GM23338 (cell line): ENCODE measurements around the gene STRIP1.

Experiments used
- EZH2 ChIP-seq: fragments of 200-600 bp; sonication (generic); IDR thresholded peaks from one replicate; pipeline ENCODE4 v1.8.0; 2017; ENCODE audit warnings: antibody characterized with exemption, mild to moderate bottlenecking, low read depth; ENCODE audit not compliant: unreplicated experiment
- EZH2phosphoT487 ChIP-seq: fragments of 200-600 bp; sonication (generic); IDR thresholded peaks from one replicate; pipeline ENCODE4 v1.8.1; 2018; ENCODE audit warnings: antibody characterized with exemption; ENCODE audit not compliant: unreplicated experiment
- JUNB ChIP-seq: IDR thresholded peaks from one replicate; pipeline ENCODE4 v1.6.1; 2016; ENCODE audit warnings: antibody characterized with exemption; ENCODE audit not compliant: unreplicated experiment
- POLR2AphosphoS5 ChIP-seq: IDR thresholded peaks from 2 replicates; pipeline ENCODE4 v1.6.1; 2016; ENCODE audit warnings: antibody characterized with exemption, low read depth
- ZNF114 ChIP-seq: fragments of 250-450 bp; sonication (Bioruptor Pico); IDR thresholded peaks from 2 replicates; pipeline ENCODE4 v1.5.0; 2020; ENCODE audit warnings: mild to moderate bottlenecking, moderate library complexity
- ZNF462 ChIP-seq: fragments of 250-450 bp; sonication (Bioruptor Pico); IDR thresholded peaks from 2 replicates; pipeline ENCODE4 v1.5.0; 2020; ENCODE audit warnings: mild to moderate bottlenecking, moderate library complexity
- TF ChIP-seq, protein P1 (sequence below), 2 experiments: fragments of 200-600 bp in 1 of 2; sonication (generic) in 1 of 2; conservative IDR thresholded peaks; 2 replicates each; pipeline versions ENCODE4 v1.5.1 to v1.6.1; 2016 to 2017; ENCODE audit warnings: antibody characterized with exemption in 2 of 2, low read depth in 2 of 2, mild to moderate bottlenecking in 2 of 2, moderate library complexity in 1 of 2
- TF ChIP-seq, protein P2 (sequence below): IDR thresholded peaks from one replicate; pipeline ENCODE4 v1.6.1; 2018; ENCODE audit warnings: antibody characterized with exemption; ENCODE audit not compliant: unreplicated experiment

- TF ChIP-seq POLR2AphosphoS5 (no peak), EZH2 (no peak), EZH2phosphoT487 (no peak), JUNB (no peak), ZNF114 (CRISPR knock-in tag) (no peak), ZNF462 (CRISPR knock-in tag) (no peak)
- TF ChIP-seq, protein P1, sequence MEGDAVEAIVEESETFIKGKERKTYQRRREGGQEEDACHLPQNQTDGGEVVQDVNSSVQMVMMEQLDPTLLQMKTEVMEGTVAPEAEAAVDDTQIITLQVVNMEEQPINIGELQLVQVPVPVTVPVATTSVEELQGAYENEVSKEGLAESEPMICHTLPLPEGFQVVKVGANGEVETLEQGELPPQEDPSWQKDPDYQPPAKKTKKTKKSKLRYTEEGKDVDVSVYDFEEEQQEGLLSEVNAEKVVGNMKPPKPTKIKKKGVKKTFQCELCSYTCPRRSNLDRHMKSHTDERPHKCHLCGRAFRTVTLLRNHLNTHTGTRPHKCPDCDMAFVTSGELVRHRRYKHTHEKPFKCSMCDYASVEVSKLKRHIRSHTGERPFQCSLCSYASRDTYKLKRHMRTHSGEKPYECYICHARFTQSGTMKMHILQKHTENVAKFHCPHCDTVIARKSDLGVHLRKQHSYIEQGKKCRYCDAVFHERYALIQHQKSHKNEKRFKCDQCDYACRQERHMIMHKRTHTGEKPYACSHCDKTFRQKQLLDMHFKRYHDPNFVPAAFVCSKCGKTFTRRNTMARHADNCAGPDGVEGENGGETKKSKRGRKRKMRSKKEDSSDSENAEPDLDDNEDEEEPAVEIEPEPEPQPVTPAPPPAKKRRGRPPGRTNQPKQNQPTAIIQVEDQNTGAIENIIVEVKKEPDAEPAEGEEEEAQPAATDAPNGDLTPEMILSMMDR (conservative IDR thresholded peaks at IDR 0.05; ENCODE audit: low read depth in 2 of 2), result no peak
- TF ChIP-seq, protein P2, sequence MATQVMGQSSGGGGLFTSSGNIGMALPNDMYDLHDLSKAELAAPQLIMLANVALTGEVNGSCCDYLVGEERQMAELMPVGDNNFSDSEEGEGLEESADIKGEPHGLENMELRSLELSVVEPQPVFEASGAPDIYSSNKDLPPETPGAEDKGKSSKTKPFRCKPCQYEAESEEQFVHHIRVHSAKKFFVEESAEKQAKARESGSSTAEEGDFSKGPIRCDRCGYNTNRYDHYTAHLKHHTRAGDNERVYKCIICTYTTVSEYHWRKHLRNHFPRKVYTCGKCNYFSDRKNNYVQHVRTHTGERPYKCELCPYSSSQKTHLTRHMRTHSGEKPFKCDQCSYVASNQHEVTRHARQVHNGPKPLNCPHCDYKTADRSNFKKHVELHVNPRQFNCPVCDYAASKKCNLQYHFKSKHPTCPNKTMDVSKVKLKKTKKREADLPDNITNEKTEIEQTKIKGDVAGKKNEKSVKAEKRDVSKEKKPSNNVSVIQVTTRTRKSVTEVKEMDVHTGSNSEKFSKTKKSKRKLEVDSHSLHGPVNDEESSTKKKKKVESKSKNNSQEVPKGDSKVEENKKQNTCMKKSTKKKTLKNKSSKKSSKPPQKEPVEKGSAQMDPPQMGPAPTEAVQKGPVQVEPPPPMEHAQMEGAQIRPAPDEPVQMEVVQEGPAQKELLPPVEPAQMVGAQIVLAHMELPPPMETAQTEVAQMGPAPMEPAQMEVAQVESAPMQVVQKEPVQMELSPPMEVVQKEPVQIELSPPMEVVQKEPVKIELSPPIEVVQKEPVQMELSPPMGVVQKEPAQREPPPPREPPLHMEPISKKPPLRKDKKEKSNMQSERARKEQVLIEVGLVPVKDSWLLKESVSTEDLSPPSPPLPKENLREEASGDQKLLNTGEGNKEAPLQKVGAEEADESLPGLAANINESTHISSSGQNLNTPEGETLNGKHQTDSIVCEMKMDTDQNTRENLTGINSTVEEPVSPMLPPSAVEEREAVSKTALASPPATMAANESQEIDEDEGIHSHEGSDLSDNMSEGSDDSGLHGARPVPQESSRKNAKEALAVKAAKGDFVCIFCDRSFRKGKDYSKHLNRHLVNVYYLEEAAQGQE, result no peak
These were observed 1.0 kb upstream of the STRIP1 start for GRCh38 chr1:110033421-110033820.
